ENCODE measurements around the gene B3GAT1. TPM values are rescaled to one million over a fixed set of nuclear protein-coding genes. Genes with fewer than 3 reads are reported as not detected.

The B3GAT1 gene
- total and polyA plus RNA-seq, 2 experiments from 2014 or later = 4.8 to 28.3 TPM

DNA sequence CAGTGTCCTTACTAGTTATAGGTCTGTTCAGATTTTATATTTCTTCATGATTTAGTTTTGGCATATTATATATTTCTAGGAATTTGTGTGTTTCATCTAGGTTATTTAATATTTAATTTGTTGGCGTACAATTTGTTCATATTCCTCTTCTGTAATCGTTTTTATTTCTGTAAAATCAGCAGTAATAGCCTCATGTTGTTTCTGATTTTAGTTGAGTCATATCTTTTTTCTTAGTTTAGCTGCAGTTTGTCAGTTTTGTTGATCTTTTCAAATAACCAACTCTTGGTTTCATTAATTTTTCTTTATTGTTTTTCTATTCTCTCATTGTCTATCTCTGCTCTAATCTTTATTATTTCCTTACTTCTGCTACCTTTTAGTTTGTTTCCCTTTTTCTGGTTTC is 59.9 kb downstream of the B3GAT1 start:
- no peaks in the 10 kb centered on the region for H3K79me2 ChIP-seq (replicated peaks; ENCODE audit: insufficient read depth)
- DNase-seq (ENCODE audit: low spot score) = no peak

More for the DNA sequence above, 59.9 kb downstream of the B3GAT1 start:
- no peak for ATAC-seq
- Histone ChIP-seq H3K4me2 (no peak overlapping the region), H2AFZ (no peak overlapping the region), H3F3A (replicated peaks; ENCODE audit: low read depth) (no peaks in the 10 kb centered on the region), H4K20me1 (replicated peaks; ENCODE audit: insufficient read depth) (no peaks in the 10 kb centered on the region), H3K27me3 (ENCODE audit: insufficient read depth) (no peaks in the 10 kb centered on the region), H3K9me2 (ENCODE audit: insufficient read depth) (0 out of 2 replicates have a peak, but pooled peaks cover 3% of the 10 kb centered on the region), H3K4me1 (ENCODE audit: insufficient read depth) (peaks cover 16% of the 10 kb centered on the region), H3K27ac (ENCODE audit: low read depth) (no peak overlapping the region), H3K4me3 (no peak overlapping the region), H3K36me3 (ENCODE audit: insufficient read depth) (no peaks in the 10 kb centered on the region)
- Mint-ChIP-seq H3K36me3 (ENCODE audit: low read depth) (no peaks in the 10 kb centered on the region), H3K27ac (no peak overlapping the region), H3K27me3 (ENCODE audit: insufficient read depth, low read depth, poor library complexity) (peaks cover 3% of the 10 kb centered on the region), H3K4me1 (peaks cover 24% of the 10 kb centered on the region), H3K9me3 (no peaks in the 10 kb centered on the region; the same call in 2 of the 3 replicates), H3K4me3 (no peak overlapping the region)
- no peak for TF ChIP-seq NANOG (IDR thresholded peaks at IDR 0.05; ENCODE audit: borderline replicate concordance)
- TF ChIP-seq, protein P1, sequence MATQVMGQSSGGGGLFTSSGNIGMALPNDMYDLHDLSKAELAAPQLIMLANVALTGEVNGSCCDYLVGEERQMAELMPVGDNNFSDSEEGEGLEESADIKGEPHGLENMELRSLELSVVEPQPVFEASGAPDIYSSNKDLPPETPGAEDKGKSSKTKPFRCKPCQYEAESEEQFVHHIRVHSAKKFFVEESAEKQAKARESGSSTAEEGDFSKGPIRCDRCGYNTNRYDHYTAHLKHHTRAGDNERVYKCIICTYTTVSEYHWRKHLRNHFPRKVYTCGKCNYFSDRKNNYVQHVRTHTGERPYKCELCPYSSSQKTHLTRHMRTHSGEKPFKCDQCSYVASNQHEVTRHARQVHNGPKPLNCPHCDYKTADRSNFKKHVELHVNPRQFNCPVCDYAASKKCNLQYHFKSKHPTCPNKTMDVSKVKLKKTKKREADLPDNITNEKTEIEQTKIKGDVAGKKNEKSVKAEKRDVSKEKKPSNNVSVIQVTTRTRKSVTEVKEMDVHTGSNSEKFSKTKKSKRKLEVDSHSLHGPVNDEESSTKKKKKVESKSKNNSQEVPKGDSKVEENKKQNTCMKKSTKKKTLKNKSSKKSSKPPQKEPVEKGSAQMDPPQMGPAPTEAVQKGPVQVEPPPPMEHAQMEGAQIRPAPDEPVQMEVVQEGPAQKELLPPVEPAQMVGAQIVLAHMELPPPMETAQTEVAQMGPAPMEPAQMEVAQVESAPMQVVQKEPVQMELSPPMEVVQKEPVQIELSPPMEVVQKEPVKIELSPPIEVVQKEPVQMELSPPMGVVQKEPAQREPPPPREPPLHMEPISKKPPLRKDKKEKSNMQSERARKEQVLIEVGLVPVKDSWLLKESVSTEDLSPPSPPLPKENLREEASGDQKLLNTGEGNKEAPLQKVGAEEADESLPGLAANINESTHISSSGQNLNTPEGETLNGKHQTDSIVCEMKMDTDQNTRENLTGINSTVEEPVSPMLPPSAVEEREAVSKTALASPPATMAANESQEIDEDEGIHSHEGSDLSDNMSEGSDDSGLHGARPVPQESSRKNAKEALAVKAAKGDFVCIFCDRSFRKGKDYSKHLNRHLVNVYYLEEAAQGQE (IDR thresholded peaks at IDR 0.05; ENCODE audit: unreplicated experiment) = no peak
- TF ChIP-seq CREB1 (CRISPR knock-in tag; IDR thresholded peaks at IDR 0.05; ENCODE audit: low read depth) = no peak
- no peak for TF ChIP-seq EZH2 (IDR thresholded peaks at IDR 0.05; ENCODE audit: low read depth, unreplicated experiment)
- TF ChIP-seq, protein P2, sequence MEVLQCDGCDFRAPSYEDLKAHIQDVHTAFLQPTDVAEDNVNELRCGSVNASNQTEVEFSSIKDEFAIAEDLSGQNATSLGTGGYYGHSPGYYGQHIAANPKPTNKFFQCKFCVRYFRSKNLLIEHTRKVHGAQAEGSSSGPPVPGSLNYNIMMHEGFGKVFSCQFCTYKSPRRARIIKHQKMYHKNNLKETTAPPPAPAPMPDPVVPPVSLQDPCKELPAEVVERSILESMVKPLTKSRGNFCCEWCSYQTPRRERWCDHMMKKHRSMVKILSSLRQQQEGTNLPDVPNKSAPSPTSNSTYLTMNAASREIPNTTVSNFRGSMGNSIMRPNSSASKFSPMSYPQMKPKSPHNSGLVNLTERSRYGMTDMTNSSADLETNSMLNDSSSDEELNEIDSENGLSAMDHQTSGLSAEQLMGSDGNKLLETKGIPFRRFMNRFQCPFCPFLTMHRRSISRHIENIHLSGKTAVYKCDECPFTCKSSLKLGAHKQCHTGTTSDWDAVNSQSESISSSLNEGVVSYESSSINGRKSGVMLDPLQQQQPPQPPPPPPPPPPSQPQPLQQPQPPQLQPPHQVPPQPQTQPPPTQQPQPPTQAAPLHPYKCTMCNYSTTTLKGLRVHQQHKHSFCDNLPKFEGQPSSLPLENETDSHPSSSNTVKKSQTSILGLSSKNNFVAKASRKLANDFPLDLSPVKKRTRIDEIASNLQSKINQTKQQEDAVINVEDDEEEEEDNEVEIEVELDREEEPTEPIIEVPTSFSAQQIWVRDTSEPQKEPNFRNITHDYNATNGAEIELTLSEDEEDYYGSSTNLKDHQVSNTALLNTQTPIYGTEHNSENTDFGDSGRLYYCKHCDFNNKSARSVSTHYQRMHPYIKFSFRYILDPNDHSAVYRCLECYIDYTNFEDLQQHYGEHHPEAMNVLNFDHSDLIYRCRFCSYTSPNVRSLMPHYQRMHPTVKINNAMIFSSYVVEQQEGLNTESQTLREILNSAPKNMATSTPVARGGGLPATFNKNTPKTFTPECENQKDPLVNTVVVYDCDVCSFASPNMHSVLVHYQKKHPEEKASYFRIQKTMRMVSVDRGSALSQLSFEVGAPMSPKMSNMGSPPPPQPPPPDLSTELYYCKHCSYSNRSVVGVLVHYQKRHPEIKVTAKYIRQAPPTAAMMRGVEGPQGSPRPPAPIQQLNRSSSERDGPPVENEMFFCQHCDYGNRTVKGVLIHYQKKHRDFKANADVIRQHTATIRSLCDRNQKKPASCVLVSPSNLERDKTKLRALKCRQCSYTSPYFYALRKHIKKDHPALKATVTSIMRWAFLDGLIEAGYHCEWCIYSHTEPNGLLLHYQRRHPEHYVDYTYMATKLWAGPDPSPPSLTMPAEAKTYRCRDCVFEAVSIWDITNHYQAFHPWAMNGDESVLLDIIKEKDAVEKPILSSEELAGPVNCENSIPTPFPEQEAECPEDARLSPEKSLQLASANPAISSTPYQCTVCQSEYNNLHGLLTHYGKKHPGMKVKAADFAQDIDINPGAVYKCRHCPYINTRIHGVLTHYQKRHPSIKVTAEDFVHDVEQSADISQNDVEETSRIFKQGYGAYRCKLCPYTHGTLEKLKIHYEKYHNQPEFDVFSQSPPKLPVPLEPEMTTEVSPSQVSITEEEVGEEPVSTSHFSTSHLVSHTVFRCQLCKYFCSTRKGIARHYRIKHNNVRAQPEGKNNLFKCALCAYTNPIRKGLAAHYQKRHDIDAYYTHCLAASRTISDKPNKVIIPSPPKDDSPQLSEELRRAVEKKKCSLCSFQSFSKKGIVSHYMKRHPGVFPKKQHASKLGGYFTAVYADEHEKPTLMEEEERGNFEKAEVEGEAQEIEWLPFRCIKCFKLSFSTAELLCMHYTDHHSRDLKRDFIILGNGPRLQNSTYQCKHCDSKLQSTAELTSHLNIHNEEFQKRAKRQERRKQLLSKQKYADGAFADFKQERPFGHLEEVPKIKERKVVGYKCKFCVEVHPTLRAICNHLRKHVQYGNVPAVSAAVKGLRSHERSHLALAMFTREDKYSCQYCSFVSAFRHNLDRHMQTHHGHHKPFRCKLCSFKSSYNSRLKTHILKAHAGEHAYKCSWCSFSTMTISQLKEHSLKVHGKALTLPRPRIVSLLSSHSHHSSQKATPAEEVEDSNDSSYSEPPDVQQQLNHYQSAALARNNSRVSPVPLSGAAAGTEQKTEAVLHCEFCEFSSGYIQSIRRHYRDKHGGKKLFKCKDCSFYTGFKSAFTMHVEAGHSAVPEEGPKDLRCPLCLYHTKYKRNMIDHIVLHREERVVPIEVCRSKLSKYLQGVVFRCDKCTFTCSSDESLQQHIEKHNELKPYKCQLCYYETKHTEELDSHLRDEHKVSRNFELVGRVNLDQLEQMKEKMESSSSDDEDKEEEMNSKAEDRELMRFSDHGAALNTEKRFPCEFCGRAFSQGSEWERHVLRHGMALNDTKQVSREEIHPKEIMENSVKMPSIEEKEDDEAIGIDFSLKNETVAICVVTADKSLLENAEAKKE (CRISPR knock-in tag; IDR thresholded peaks at IDR 0.05) = no peak
- TF ChIP-seq, protein P3, sequence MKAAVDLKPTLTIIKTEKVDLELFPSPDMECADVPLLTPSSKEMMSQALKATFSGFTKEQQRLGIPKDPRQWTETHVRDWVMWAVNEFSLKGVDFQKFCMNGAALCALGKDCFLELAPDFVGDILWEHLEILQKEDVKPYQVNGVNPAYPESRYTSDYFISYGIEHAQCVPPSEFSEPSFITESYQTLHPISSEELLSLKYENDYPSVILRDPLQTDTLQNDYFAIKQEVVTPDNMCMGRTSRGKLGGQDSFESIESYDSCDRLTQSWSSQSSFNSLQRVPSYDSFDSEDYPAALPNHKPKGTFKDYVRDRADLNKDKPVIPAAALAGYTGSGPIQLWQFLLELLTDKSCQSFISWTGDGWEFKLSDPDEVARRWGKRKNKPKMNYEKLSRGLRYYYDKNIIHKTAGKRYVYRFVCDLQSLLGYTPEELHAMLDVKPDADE (IDR thresholded peaks at IDR 0.05) = no peak
- no peak for TF ChIP-seq STAT1 (IDR thresholded peaks at IDR 0.05; ENCODE audit: unreplicated experiment)
- TF ChIP-seq ZNF114 (CRISPR knock-in tag; IDR thresholded peaks at IDR 0.05) = no peak
- no peak for TF ChIP-seq ZNF331 (CRISPR knock-in tag; IDR thresholded peaks at IDR 0.05; ENCODE audit: low read depth)
- no peak for TF ChIP-seq CTCF (conservative IDR thresholded peaks at IDR 0.05; ENCODE audit: low read depth in 2 of 2)
- TF ChIP-seq EZH2phosphoT487 (IDR thresholded peaks at IDR 0.05; ENCODE audit: unreplicated experiment) = no peak
- no peak for TF ChIP-seq JUNB (IDR thresholded peaks at IDR 0.05; ENCODE audit: unreplicated experiment)
- no peak for TF ChIP-seq POLR2AphosphoS5 (IDR thresholded peaks at IDR 0.05; ENCODE audit: low read depth)
